Activated B cell treated with CpG ODN at 0.5 μM for 24 hours (primary cell): ENCODE measurements around the gene ANKRD11. TPM values are rescaled to one million over a fixed set of nuclear protein-coding genes. Genes with fewer than 3 reads are reported as not detected.

Experiments used
- ATAC-seq: fragments of 200-7000 bp; cut with Tn5 transposase; one replicate; pipeline ENCODE4 v1.10.0; 2021; ENCODE audit warnings: low read depth, mild to moderate bottlenecking, moderate library complexity
- CTCF ChIA-PET: fragments of 350-600 bp; sonication (Branson Sonifier 250); formaldehyde crosslinking; loops from one replicate; lab custom pipeline; 2021; ENCODE audit warnings: antibody characterized with exemption; lab: Charles Lee
- POLR2A ChIA-PET: fragments of 350-600 bp; sonication (Branson Sonifier 250); formaldehyde crosslinking; loops from one replicate; lab custom pipeline; 2021; ENCODE audit warnings: antibody characterized with exemption; lab: Charles Lee
- DNase-seq: peaks from one replicate; pipeline ENCODE4 v3.0.0; 2022
- H3K27ac Mint-ChIP-seq: one replicate; pipeline ENCODE4 v1.8.0; 2020; ENCODE audit warnings: mixed read lengths
- H3K27me3 Mint-ChIP-seq: one replicate; pipeline ENCODE4 v1.8.0; 2021; ENCODE audit warnings: mixed read lengths
- H3K36me3 Mint-ChIP-seq: one replicate; pipeline ENCODE4 v1.8.0; 2021; ENCODE audit warnings: low read depth, mixed read lengths
- H3K4me1 Mint-ChIP-seq: one replicate; pipeline ENCODE4 v1.8.0; 2021; ENCODE audit warnings: mixed read lengths
- H3K4me3 Mint-ChIP-seq: one replicate; pipeline ENCODE4 v1.8.0; 2020; ENCODE audit warnings: mild to moderate bottlenecking, mixed read lengths
- H3K9me3 Mint-ChIP-seq: one replicate; pipeline ENCODE4 v1.8.0; 2020; ENCODE audit warnings: mixed read lengths
- CTCF ChIP-seq: fragments of 200-600 bp; IDR thresholded peaks from one replicate; pipeline ENCODE4 v1.8.0; 2022; ENCODE audit warnings: antibody characterized with exemption, mild to moderate bottlenecking
- intact Hi-C: fragments of 100-400 bp; cut with micrococcal nuclease; formaldehyde crosslinking; loops from one replicate; pipeline ENCODE4 v1.15.1; 2024
- total RNA-seq: library from RNA; stranded (reverse); gene quantifications from 2 replicates; pipeline ENCODE4 v1.2.3, GENCODE V29; 2022

The ANKRD11 gene
- total RNA-seq, 1 donor from 2014 or later, result 243 TPM

GRCh38 chr16:89450537-89450936 is 39.8 kb downstream of the ANKRD11 start:
- Mint-ChIP-seq H3K4me1 (peaks cover 82% of the 10 kb centered on the region), H3K4me3 (no peak overlapping the region), H3K27ac (no peak overlapping the region), H3K36me3 (peaks cover 2% of the 10 kb centered on the region), H3K9me3 (no peaks in the 10 kb centered on the region), H3K27me3 (no peaks in the 10 kb centered on the region)
- no peak for ATAC-seq
- CTCF ChIA-PET, result no interaction called here
- intact Hi-C loops, result no loop called here
- TF ChIP-seq CTCF, result no peak
- POLR2A ChIA-PET, result interaction anchor here (1.0 kb wide), 1 partner anchor 16 kb away, joined by 3 read pairs; no protein-coding TSS in a partner anchor
- no peak for DNase-seq

- CTCF ChIA-PET, result no interaction called here
- peak; percentile 40 for ATAC-seq
- intact Hi-C loops, result no loop called here
Observed at GRCh38 chr16:89449726-89450335, 40.5 kb downstream of the ANKRD11 start.

GRCh38 chr16:89448656-89449055 is 41.7 kb downstream of the ANKRD11 start:
- Mint-ChIP-seq H3K4me3 (no peak overlapping the region), H3K36me3 (no peaks in the 10 kb centered on the region), H3K9me3 (no peaks in the 10 kb centered on the region), H3K4me1 (peaks cover 89% of the 10 kb centered on the region), H3K27me3 (no peaks in the 10 kb centered on the region), H3K27ac (no peak overlapping the region)
- ATAC-seq, result no peak
- intact Hi-C loops, result no loop called here
- CTCF ChIA-PET, result no interaction called here
- POLR2A ChIA-PET, result interaction anchor here (0.6 to 0.7 kb wide), 2 partner anchors 13 to 28 kb away, joined by 3 to 5 read pairs; no protein-coding TSS in a partner anchor
- DNase-seq, result no peak
- no peak for TF ChIP-seq CTCF

More at GRCh38 chr16:89449726-89450335, 40.5 kb downstream of the ANKRD11 start:
- Mint-ChIP-seq H3K4me1 (peaks cover 85% of the 10 kb centered on the region), H3K27ac (no peak overlapping the region), H3K4me3 (no peak overlapping the region), H3K9me3 (no peaks in the 10 kb centered on the region), H3K36me3 (no peaks in the 10 kb centered on the region), H3K27me3 (no peaks in the 10 kb centered on the region)
- TF ChIP-seq CTCF, result no peak
- POLR2A ChIA-PET, result interaction anchor here (0.6 kb wide), 1 partner anchor 48 kb away, joined by 4 read pairs; no protein-coding TSS in a partner anchor
- no peak for DNase-seq

- no peak for TF ChIP-seq CTCF
- CTCF ChIA-PET, result no interaction called here
- Mint-ChIP-seq H3K9me3 (no peaks in the 10 kb centered on the region), H3K4me3 (peak overlapping the region; percentile 33), H3K4me1 (peaks cover 90% of the 10 kb centered on the region), H3K36me3 (peaks cover 6% of the 10 kb centered on the region), H3K27ac (no peak overlapping the region), H3K27me3 (no peaks in the 10 kb centered on the region)
- DNase-seq, result no peak
- intact Hi-C loops, result no loop called here
- POLR2A ChIA-PET, result no interaction called here
- no peak for ATAC-seq
Observed at GRCh38 chr16:89446975-89447293, 43.4 kb downstream of the ANKRD11 start.

- Mint-ChIP-seq H3K27ac (no peak overlapping the region), H3K36me3 (peaks cover 9% of the 10 kb centered on the region), H3K27me3 (no peaks in the 10 kb centered on the region), H3K9me3 (no peaks in the 10 kb centered on the region), H3K4me3 (peak overlapping the region; percentile 33), H3K4me1 (peaks cover 89% of the 10 kb centered on the region)
- POLR2A ChIA-PET, result interaction anchor here (0.7 kb wide), 1 partner anchor 35 kb away, joined by 7 read pairs; no protein-coding TSS in a partner anchor
- ATAC-seq (no peak), DNase-seq (no peak)
- intact Hi-C loops, result no loop called here
- no peak for TF ChIP-seq CTCF
- CTCF ChIA-PET, result no interaction called here
Observed at GRCh38 chr16:89446136-89446974, 44.0 kb downstream of the ANKRD11 start.
